ENCODE data around the gene IL5.

The IL5 gene

DNA sequence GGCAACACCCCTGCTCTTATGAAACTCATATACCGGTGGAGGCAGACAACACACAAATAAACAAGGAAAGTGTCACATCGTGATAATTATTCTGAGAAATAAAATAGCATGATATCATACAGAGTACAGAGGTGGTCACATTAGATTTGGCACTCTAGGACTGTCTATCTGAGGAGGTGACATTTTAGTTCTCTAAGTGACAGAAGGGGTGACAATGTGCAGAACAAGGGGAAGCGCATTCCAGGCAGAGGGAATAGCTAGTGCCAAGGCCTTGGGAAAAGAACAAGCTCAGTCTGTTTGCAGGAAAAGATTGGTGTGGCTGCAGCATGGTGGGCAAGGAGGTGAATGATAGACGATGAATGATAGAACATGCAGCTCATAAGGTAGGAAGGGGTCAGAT is 40.1 kb downstream of the IL5 start:
- POLR2A ChIA-PET, result no interaction called here

GRCh38 chr5:132501961-132502931 is 41.1 kb downstream of the IL5 start:
- DNase-seq (ENCODE audit: extremely low spot score), result no peak
- TF ChIP-seq, protein P1, sequence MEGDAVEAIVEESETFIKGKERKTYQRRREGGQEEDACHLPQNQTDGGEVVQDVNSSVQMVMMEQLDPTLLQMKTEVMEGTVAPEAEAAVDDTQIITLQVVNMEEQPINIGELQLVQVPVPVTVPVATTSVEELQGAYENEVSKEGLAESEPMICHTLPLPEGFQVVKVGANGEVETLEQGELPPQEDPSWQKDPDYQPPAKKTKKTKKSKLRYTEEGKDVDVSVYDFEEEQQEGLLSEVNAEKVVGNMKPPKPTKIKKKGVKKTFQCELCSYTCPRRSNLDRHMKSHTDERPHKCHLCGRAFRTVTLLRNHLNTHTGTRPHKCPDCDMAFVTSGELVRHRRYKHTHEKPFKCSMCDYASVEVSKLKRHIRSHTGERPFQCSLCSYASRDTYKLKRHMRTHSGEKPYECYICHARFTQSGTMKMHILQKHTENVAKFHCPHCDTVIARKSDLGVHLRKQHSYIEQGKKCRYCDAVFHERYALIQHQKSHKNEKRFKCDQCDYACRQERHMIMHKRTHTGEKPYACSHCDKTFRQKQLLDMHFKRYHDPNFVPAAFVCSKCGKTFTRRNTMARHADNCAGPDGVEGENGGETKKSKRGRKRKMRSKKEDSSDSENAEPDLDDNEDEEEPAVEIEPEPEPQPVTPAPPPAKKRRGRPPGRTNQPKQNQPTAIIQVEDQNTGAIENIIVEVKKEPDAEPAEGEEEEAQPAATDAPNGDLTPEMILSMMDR (IDR thresholded peaks at IDR 0.05; ENCODE audit: control extremely low read depth, extremely low read depth, low read depth, missing control alignments), result no peak
- ChIA-PET POLR2A (no interaction called here), CTCF (interaction anchor here (0.8 to 13.1 kb wide), 21 partner anchors 13 to 408 kb away, joined by 3 to 255 read pairs (median 12); partner anchors contain the start of gene IRF1)

More for the DNA sequence above, 40.1 kb downstream of the IL5 start:
- TF ChIP-seq, protein P1 (IDR thresholded peaks at IDR 0.05; ENCODE audit: control extremely low read depth, extremely low read depth, low read depth, missing control alignments), result no peak
- no peak for DNase-seq (ENCODE audit: extremely low spot score)
- CTCF ChIA-PET, result interaction anchor here (1.1 to 13.1 kb wide), 6 partner anchors 23 to 359 kb away, joined by 3 to 255 read pairs (median 31); no protein-coding TSS in a partner anchor

GRCh38 chr5:132501629-132501956 is 41.7 kb downstream of the IL5 start:
- TF ChIP-seq, protein P1 (IDR thresholded peaks at IDR 0.05; ENCODE audit: control extremely low read depth, extremely low read depth, low read depth, missing control alignments), result no peak
- POLR2A ChIA-PET, result interaction anchor here (2.4 kb wide), 1 partner anchor 11 kb away, joined by 24 read pairs; the partner anchor contains the start of gene IRF1
- DNase-seq (ENCODE audit: extremely low spot score), result no peak
- CTCF ChIA-PET, result interaction anchor here (0.8 to 13.1 kb wide), 29 partner anchors 9 to 407 kb away, joined by 3 to 255 read pairs (median 11); partner anchors contain the start of gene IRF1

GRCh38 chr5:132500931-132501628 is 42.2 kb downstream of the IL5 start:
- POLR2A ChIA-PET, result interaction anchor here (0.5 to 2.4 kb wide), 2 partner anchors 11 to 454 kb away, joined by 4 to 24 read pairs; partner anchors contain the start of gene IRF1
- peak; percentile 84 for DNase-seq (ENCODE audit: extremely low spot score)
- CTCF ChIA-PET, result interaction anchor here (0.7 to 13.1 kb wide), 59 partner anchors 9 to 419 kb away, joined by 3 to 255 read pairs (median 4); partner anchors contain the start of gene IRF1
- TF ChIP-seq, protein P1 (IDR thresholded peaks at IDR 0.05; ENCODE audit: control extremely low read depth, extremely low read depth, low read depth, missing control alignments), result peak; percentile 71

GRCh38 chr5:132500244-132500930 is 42.9 kb downstream of the IL5 start:
- TF ChIP-seq, protein P1 (IDR thresholded peaks at IDR 0.05; ENCODE audit: control extremely low read depth, extremely low read depth, low read depth, missing control alignments), result no peak
- CTCF ChIA-PET, result interaction anchor here (0.7 to 13.1 kb wide), 58 partner anchors 10 to 418 kb away, joined by 3 to 255 read pairs (median 4); partner anchors contain the start of gene IRF1
- POLR2A ChIA-PET, result interaction anchor here (0.5 to 2.4 kb wide), 2 partner anchors 10 to 24 kb away, joined by 3 to 24 read pairs; partner anchors contain the start of gene IRF1
- DNase-seq (ENCODE audit: extremely low spot score), result no peak

Data from GM10248 (cell line).